ENCODE measurements around the gene POLR3K. TPM values are rescaled to one million over a fixed set of nuclear protein-coding genes. Genes with fewer than 3 reads are reported as not detected.
A peak's percentile ranks its signal among the peaks of the same experiment; 100 is the strongest.

POLR3K gene
- total and polyA plus RNA-seq, 9 donors: 2.7 to 9.8 (median 8.0) TPM

GRCh38 chr16:92431-93339 is 39.3 kb upstream of the POLR3K start:
- Histone ChIP-seq H3K27me3 (ENCODE audit: control insufficient read depth, insufficient read depth, low read length) (no peaks in the 10 kb centered on the region), H3K27ac (ENCODE audit: low read length) (no peak overlapping the region), H3K9me3 (replicated peaks; ENCODE audit: control insufficient read depth, low read depth, low read length) (no peaks in the 10 kb centered on the region), H3K4me3 (ENCODE audit: low read length) (no peak overlapping the region), H3K36me3 (ENCODE audit: control insufficient read depth, insufficient read depth, low read length) (peaks cover 66% of the 10 kb centered on the region), H3K4me1 (ENCODE audit: control insufficient read depth, insufficient read depth, low read length) (peaks cover 15% of the 10 kb centered on the region)
- 82% methylated on average over 14 of the region's 15 CpGs for WGBS (ENCODE audit: insufficient coverage)
- DNase-seq: no peak

GRCh38 chr16:91484-91883 is 38.1 kb upstream of the POLR3K start:
- Histone ChIP-seq H3K4me3 (ENCODE audit: low read length) (no peak overlapping the region), H3K27ac (ENCODE audit: low read length) (no peak overlapping the region), H3K36me3 (ENCODE audit: control insufficient read depth, insufficient read depth, low read length) (peaks cover 71% of the 10 kb centered on the region), H3K27me3 (ENCODE audit: control insufficient read depth, insufficient read depth, low read length) (no peaks in the 10 kb centered on the region), H3K9me3 (replicated peaks; ENCODE audit: control insufficient read depth, low read depth, low read length) (no peaks in the 10 kb centered on the region), H3K4me1 (ENCODE audit: control insufficient read depth, insufficient read depth, low read length) (peaks cover 4% of the 10 kb centered on the region)
- peak; percentile 50 for DNase-seq
- WGBS (ENCODE audit: insufficient coverage): 42% methylated on average over 4 of the region's 9 CpGs

GRCh38 chr16:89391-90302 is 36.2 kb upstream of the POLR3K start:
- H3K36me3 ChIP-seq (ENCODE audit: control insufficient read depth, insufficient read depth, low read length): peaks cover 79% of the 10 kb centered on the region
- 86% methylated on average over 18 of the region's 30 CpGs for WGBS (ENCODE audit: insufficient coverage)

GRCh38 chr16:88613-89012 is 35.2 kb upstream of the POLR3K start:
- Histone ChIP-seq H3K36me3 (ENCODE audit: control insufficient read depth, insufficient read depth, low read length) (peaks cover 78% of the 10 kb centered on the region), H3K4me1 (ENCODE audit: control insufficient read depth, insufficient read depth, low read length) (peaks cover 26% of the 10 kb centered on the region), H3K27ac (ENCODE audit: low read length) (no peak overlapping the region), H3K9me3 (replicated peaks; ENCODE audit: control insufficient read depth, low read depth, low read length) (no peaks in the 10 kb centered on the region), H3K4me3 (ENCODE audit: low read length) (no peak overlapping the region), H3K27me3 (ENCODE audit: control insufficient read depth, insufficient read depth, low read length) (no peaks in the 10 kb centered on the region)
- 96% methylated on average over 14 of the region's 14 CpGs for WGBS (ENCODE audit: insufficient coverage)
- DNase-seq: no peak

More at GRCh38 chr16:89391-90302, 36.2 kb upstream of the POLR3K start:
- no peak for DNase-seq
- Histone ChIP-seq H3K27me3 (ENCODE audit: control insufficient read depth, insufficient read depth, low read length) (no peaks in the 10 kb centered on the region), H3K4me1 (ENCODE audit: control insufficient read depth, insufficient read depth, low read length) (peaks cover 16% of the 10 kb centered on the region), H3K9me3 (replicated peaks; ENCODE audit: control insufficient read depth, low read depth, low read length) (no peaks in the 10 kb centered on the region), H3K27ac (ENCODE audit: low read length) (no peak overlapping the region), H3K4me3 (ENCODE audit: low read length) (no peak overlapping the region)

GRCh38 chr16:86483-86952 is 33.1 kb upstream of the POLR3K start:
- WGBS (ENCODE audit: insufficient coverage): 58% methylated on average over 23 of the region's 23 CpGs

GRCh38 chr16:85865-86264 is 32.5 kb upstream of the POLR3K start:
- Histone ChIP-seq H3K36me3 (ENCODE audit: control insufficient read depth, insufficient read depth, low read length) (peaks cover 77% of the 10 kb centered on the region), H3K27me3 (ENCODE audit: control insufficient read depth, insufficient read depth, low read length) (no peaks in the 10 kb centered on the region), H3K9me3 (replicated peaks; ENCODE audit: control insufficient read depth, low read depth, low read length) (no peaks in the 10 kb centered on the region), H3K27ac (ENCODE audit: low read length) (no peak overlapping the region), H3K4me3 (ENCODE audit: low read length) (no peak overlapping the region), H3K4me1 (ENCODE audit: control insufficient read depth, insufficient read depth, low read length) (peaks cover 21% of the 10 kb centered on the region)
- DNase-seq: no peak
- 74% methylated on average over 9 of the region's 9 CpGs for WGBS (ENCODE audit: insufficient coverage)

More at GRCh38 chr16:86483-86952, 33.1 kb upstream of the POLR3K start:
- H3K9me3 ChIP-seq (replicated peaks; ENCODE audit: control insufficient read depth, low read depth, low read length): no peaks in the 10 kb centered on the region
- DNase-seq: no peak
- H3K36me3 ChIP-seq (ENCODE audit: control insufficient read depth, insufficient read depth, low read length): peaks cover 74% of the 10 kb centered on the region
- H3K4me3 ChIP-seq (ENCODE audit: low read length): no peak overlapping the region
- no peaks in the 10 kb centered on the region for H3K27me3 ChIP-seq (ENCODE audit: control insufficient read depth, insufficient read depth, low read length)
- no peak overlapping the region for H3K27ac ChIP-seq (ENCODE audit: low read length)
- peaks cover 21% of the 10 kb centered on the region for H3K4me1 ChIP-seq (ENCODE audit: control insufficient read depth, insufficient read depth, low read length)

- Histone ChIP-seq H3K27ac (ENCODE audit: low read length) (peak overlapping the region; percentile 29), H3K9me3 (replicated peaks; ENCODE audit: control insufficient read depth, low read depth, low read length) (no peaks in the 10 kb centered on the region), H3K27me3 (ENCODE audit: control insufficient read depth, insufficient read depth, low read length) (no peaks in the 10 kb centered on the region), H3K36me3 (ENCODE audit: control insufficient read depth, insufficient read depth, low read length) (peaks cover 77% of the 10 kb centered on the region), H3K4me1 (ENCODE audit: control insufficient read depth, insufficient read depth, low read length) (peaks cover 21% of the 10 kb centered on the region), H3K4me3 (ENCODE audit: low read length) (no peak overlapping the region)
- 82% methylated on average over 16 of the region's 18 CpGs for WGBS (ENCODE audit: insufficient coverage)
- no peak for DNase-seq
Measured at GRCh38 chr16:85407-85782, 32.0 kb upstream of the POLR3K start.

- DNase-seq: peak; percentile 72
- Histone ChIP-seq H3K4me3 (ENCODE audit: low read length) (no peak overlapping the region), H3K27me3 (ENCODE audit: control insufficient read depth, insufficient read depth, low read length) (no peaks in the 10 kb centered on the region), H3K36me3 (ENCODE audit: control insufficient read depth, insufficient read depth, low read length) (peaks cover 77% of the 10 kb centered on the region), H3K4me1 (ENCODE audit: control insufficient read depth, insufficient read depth, low read length) (peaks cover 21% of the 10 kb centered on the region), H3K9me3 (replicated peaks; ENCODE audit: control insufficient read depth, low read depth, low read length) (no peaks in the 10 kb centered on the region), H3K27ac (ENCODE audit: low read length) (peak overlapping the region; percentile 62)
- WGBS (ENCODE audit: insufficient coverage): 63% methylated on average over 3 of the region's 7 CpGs
Measured at GRCh38 chr16:84718-85406, 31.5 kb upstream of the POLR3K start.

- H3K27me3 ChIP-seq (ENCODE audit: control insufficient read depth, insufficient read depth, low read length): no peaks in the 10 kb centered on the region
- H3K27ac ChIP-seq (ENCODE audit: low read length): peak overlapping the region; percentile 62
- DNase-seq: no peak
- 54% methylated on average over 21 of the region's 21 CpGs for WGBS (ENCODE audit: insufficient coverage)
- H3K9me3 ChIP-seq (replicated peaks; ENCODE audit: control insufficient read depth, low read depth, low read length): no peaks in the 10 kb centered on the region
- peaks cover 26% of the 10 kb centered on the region for H3K4me1 ChIP-seq (ENCODE audit: control insufficient read depth, insufficient read depth, low read length)
- no peak overlapping the region for H3K4me3 ChIP-seq (ENCODE audit: low read length)
- H3K36me3 ChIP-seq (ENCODE audit: control insufficient read depth, insufficient read depth, low read length): peaks cover 77% of the 10 kb centered on the region
Measured at GRCh38 chr16:83781-84615, 30.6 kb upstream of the POLR3K start.
